Measurements from ENCODE around the gene PAXX.

The PAXX gene

GRCh38 chr9:136982232-136983051 lies 9.8 kb upstream of the PAXX start, which contains the start of gene LCNL1:
TSS of gene LCNL1 (plus strand) at chr9:136982993. CDS start at chr9:136983587, 594 bp downstream.
- DNase-seq (ENCODE audit: low spot score): no peak

GRCh38 chr9:136983167-136983566 lies 9.1 kb upstream of the PAXX start:
- no peak for DNase-seq (ENCODE audit: low spot score)

- DNase-seq (ENCODE audit: low spot score): no peak
Observed at GRCh38 chr9:136983656-136984314, 8.4 kb upstream of the PAXX start.

- DNase-seq (ENCODE audit: low spot score): no peak
Observed at GRCh38 chr9:136984464-136985026, 7.7 kb upstream of the PAXX start.

GRCh38 chr9:136985027-136985602 lies 7.1 kb upstream of the PAXX start:
- no peak for DNase-seq (ENCODE audit: low spot score)

- no peak for DNase-seq (ENCODE audit: low spot score)
Observed at GRCh38 chr9:136985853-136986252, 6.4 kb upstream of the PAXX start.

- no peak for DNase-seq (ENCODE audit: low spot score)
Observed at GRCh38 chr9:136988872-136989271, 3.4 kb upstream of the PAXX start.

- DNase-seq (ENCODE audit: low spot score): no peak
Observed at GRCh38 chr9:136990242-136990911, 1.8 kb upstream of the PAXX start.

GRCh38 chr9:136992819-136993369 lies 672 bp downstream of the PAXX start:
- DNase-seq (ENCODE audit: low spot score): no peak

GRCh38 chr9:136994180-136994887 lies 2.1 kb downstream of the PAXX start:
- DNase-seq (ENCODE audit: low spot score): no peak

GRCh38 chr9:136994888-136995230 lies 2.6 kb downstream of the PAXX start:
- no peak for DNase-seq (ENCODE audit: low spot score)

GRCh38 chr9:136995362-136995761 lies 3.1 kb downstream of the PAXX start:
- no peak for DNase-seq (ENCODE audit: low spot score)

GRCh38 chr9:136995772-136996311 lies 3.6 kb downstream of the PAXX start:
- no peak for DNase-seq (ENCODE audit: low spot score)

- DNase-seq (ENCODE audit: low spot score): no peak
Observed at GRCh38 chr9:136996361-136997292, 4.4 kb downstream of the PAXX start, which contains the start of gene CLIC3. TSS of gene CLIC3 (minus strand) at chr9:136996568. CDS start at chr9:136996543, 25 bp downstream.

- no peak for DNase-seq (ENCODE audit: low spot score)
Observed at GRCh38 chr9:136997371-136997770, 5.1 kb downstream of the PAXX start.

- DNase-seq (ENCODE audit: low spot score): no peak
Observed at GRCh38 chr9:136997830-136998234, 5.6 kb downstream of the PAXX start.

GRCh38 chr9:137000177-137000930 lies 8.1 kb downstream of the PAXX start:
- no peak for DNase-seq (ENCODE audit: low spot score)

- DNase-seq (ENCODE audit: low spot score): no peak
Observed at GRCh38 chr9:137001857-137002645, 9.8 kb downstream of the PAXX start.

Measured in putamen (tissue), 1 donor.